HEK293T (cell line): Measurements from ENCODE around the gene STK24.
"Not testable (repeated sequence)": the region's sequence is repeated elsewhere in the genome, so short reads cannot be mapped to it uniquely, and the experiment has no call there.

Experiments used
- CTCF ChIA-PET: fragments of 350-600 bp; formaldehyde crosslinking; extraction: SDS; loops from one replicate; lab custom pipeline; 2021; ENCODE audit warnings: antibody characterized with exemption, inconsistent platforms; lab: Yijun Ruan, JAX
- POLR2A ChIA-PET: fragments of 350-600 bp; formaldehyde crosslinking; extraction: SDS; loops from one replicate; lab custom pipeline; 2020; ENCODE audit warnings: antibody characterized with exemption, inconsistent platforms; lab: Yijun Ruan, JAX
- DNase-seq: peaks from one replicate; pipeline ENCODE4 v3.0.0; 2012; ENCODE audit warnings: mixed read lengths; ENCODE audit errors: extremely low spot score
- ARNT ChIP-seq: fragments of 450-650 bp; IDR thresholded peaks from 2 replicates; pipeline ENCODE4 v1.6.1; 2017; ENCODE audit warnings: mild to moderate bottlenecking
- BHLHE40 ChIP-seq: fragments of 450-650 bp; IDR thresholded peaks from 2 replicates; pipeline ENCODE4 v1.6.1; 2016; ENCODE audit warnings: mild to moderate bottlenecking, moderate library complexity, borderline replicate concordance
- CTBP1 ChIP-seq: fragments of 450-650 bp; IDR thresholded peaks from 2 replicates; pipeline ENCODE4 v1.6.1; 2016; ENCODE audit warnings: borderline replicate concordance
- ELF4 ChIP-seq: fragments of 450-650 bp; IDR thresholded peaks from 2 replicates; pipeline ENCODE4 v1.6.1; 2017; ENCODE audit warnings: antibody characterized with exemption
- FOXA1 ChIP-seq: fragments of 450-650 bp; IDR thresholded peaks from 2 replicates; pipeline ENCODE4 v1.6.1; 2016; ENCODE audit warnings: mild to moderate bottlenecking
- FOXK2 ChIP-seq: fragments of 450-650 bp; IDR thresholded peaks from 2 replicates; pipeline ENCODE4 v1.6.1; 2016; ENCODE audit warnings: mild to moderate bottlenecking
- FOXM1 ChIP-seq: fragments of 450-650 bp; IDR thresholded peaks from 2 replicates; pipeline ENCODE4 v1.6.1; 2017; ENCODE audit warnings: mild to moderate bottlenecking, borderline replicate concordance
- HDGF ChIP-seq: fragments of 450-650 bp; IDR thresholded peaks from 2 replicates; pipeline ENCODE4 v1.6.1; 2017; ENCODE audit warnings: antibody characterized with exemption, borderline replicate concordance
- L3MBTL2 ChIP-seq: fragments of 450-650 bp; conservative IDR thresholded peaks from 2 replicates; pipeline ENCODE4 v1.6.1; 2016; ENCODE audit warnings: mild to moderate bottlenecking
- LEF1 ChIP-seq: fragments of 450-650 bp; IDR thresholded peaks from 2 replicates; pipeline ENCODE4 v1.6.1; 2017; ENCODE audit warnings: mild to moderate bottlenecking, borderline replicate concordance
- NFRKB ChIP-seq: fragments of 450-650 bp; IDR thresholded peaks from 2 replicates; pipeline ENCODE4 v1.6.1; 2016; ENCODE audit warnings: mild to moderate bottlenecking, moderate library complexity
- SP1 ChIP-seq: fragments of 450-650 bp; IDR thresholded peaks from 2 replicates; pipeline ENCODE4 v1.6.1; 2017
- SUZ12 ChIP-seq: fragments of 450-650 bp; IDR thresholded peaks from 2 replicates; pipeline ENCODE4 v1.6.1; 2016; ENCODE audit warnings: mild to moderate bottlenecking
- TARDBP ChIP-seq: fragments of 450-650 bp; IDR thresholded peaks from 2 replicates; pipeline ENCODE4 v1.6.1; 2016
- ZNF384 ChIP-seq: fragments of 450-650 bp; IDR thresholded peaks from 2 replicates; pipeline ENCODE4 v1.6.1; 2016
- TF ChIP-seq, protein P1 (sequence below): fragments of 450-650 bp; IDR thresholded peaks from 2 replicates; pipeline ENCODE4 v1.6.1; 2016

STK24 gene

DNA sequence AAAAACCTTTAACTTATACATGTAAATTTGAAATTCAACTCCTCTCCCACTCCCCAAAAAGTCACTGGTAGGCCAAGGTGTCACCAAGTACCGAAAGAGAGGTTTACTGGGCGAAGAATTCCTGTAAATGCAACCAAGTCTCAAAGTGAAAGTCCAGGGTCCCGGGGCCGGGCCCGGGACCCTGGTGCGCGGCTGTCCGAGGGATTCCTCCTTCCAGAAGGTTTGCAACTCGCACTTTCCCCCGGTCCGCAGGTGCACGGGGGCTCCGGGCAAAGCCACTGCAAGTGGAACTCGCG lies 1.1 kb downstream of the STK24 start:
- POLR2A ChIA-PET, result no interaction called here
- CTCF ChIA-PET, result no interaction called here
- TF ChIP-seq, protein P1, sequence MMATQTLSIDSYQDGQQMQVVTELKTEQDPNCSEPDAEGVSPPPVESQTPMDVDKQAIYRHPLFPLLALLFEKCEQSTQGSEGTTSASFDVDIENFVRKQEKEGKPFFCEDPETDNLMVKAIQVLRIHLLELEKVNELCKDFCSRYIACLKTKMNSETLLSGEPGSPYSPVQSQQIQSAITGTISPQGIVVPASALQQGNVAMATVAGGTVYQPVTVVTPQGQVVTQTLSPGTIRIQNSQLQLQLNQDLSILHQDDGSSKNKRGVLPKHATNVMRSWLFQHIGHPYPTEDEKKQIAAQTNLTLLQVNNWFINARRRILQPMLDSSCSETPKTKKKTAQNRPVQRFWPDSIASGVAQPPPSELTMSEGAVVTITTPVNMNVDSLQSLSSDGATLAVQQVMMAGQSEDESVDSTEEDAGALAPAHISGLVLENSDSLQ, result no peak
- no peak for TF ChIP-seq SUZ12
- TF ChIP-seq ZNF384, result no peak
- TF ChIP-seq SP1, result no peak
- TF ChIP-seq CTBP1, result no peak
- no peak for TF ChIP-seq LEF1
- no peak for TF ChIP-seq FOXK2
- no peak for TF ChIP-seq TARDBP
- no peak for DNase-seq

DNA sequence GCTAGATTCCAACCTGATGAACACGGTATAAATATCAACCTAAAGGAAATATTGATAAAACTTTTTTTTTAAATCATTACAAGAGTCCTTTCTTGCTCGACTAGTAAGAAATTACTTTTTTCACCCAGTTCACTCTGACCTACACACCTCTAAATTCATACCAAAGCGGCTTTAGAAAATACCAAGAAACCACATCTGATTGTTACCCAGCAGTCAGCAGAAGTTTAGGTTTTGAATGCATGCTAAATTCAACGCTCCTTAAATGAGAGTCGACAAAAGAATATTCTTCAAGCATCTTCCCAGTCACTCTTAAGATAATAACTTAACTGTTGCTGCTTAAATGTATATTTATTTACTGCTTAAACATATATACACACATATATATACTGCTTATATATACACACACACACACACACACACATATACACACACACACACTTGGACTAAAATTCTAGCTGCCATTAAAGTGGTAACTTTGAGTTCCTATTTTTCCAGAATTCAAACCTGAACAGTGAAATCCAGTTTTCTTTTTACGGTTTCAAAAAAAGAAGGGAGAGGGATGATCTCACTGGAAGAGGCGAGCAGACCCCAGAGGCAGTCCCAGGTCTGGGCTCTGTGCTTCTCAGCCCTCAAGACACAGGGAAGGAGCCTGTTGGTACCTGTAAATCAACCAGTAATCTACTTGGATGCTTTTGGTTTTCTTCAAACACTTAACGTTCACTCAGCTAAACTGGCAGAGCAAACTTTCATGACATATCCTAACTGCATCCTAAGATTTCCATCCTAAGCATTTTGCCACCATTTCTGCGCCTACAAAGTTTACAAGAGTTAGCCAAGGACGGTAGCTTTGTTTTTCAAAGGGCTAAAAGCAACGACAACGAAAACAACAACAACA lies 1.7 kb downstream of the STK24 start:
- ChIA-PET POLR2A (interaction anchor here (0.7 kb wide), 1 partner anchor 87 kb away, joined by 4 read pairs; no protein-coding TSS in a partner anchor), CTCF (no interaction called here)
- TF ChIP-seq ZNF384 (no peak), SP1 (no peak), ELF4 (no peak), ARNT (no peak), NFRKB (no peak), CTBP1 (no peak), BHLHE40 (no peak), FOXK2 (no peak), SUZ12 (no peak), L3MBTL2 (no peak), HDGF (no peak)
- TF ChIP-seq, protein P1, result no peak
- no peak for DNase-seq

DNA sequence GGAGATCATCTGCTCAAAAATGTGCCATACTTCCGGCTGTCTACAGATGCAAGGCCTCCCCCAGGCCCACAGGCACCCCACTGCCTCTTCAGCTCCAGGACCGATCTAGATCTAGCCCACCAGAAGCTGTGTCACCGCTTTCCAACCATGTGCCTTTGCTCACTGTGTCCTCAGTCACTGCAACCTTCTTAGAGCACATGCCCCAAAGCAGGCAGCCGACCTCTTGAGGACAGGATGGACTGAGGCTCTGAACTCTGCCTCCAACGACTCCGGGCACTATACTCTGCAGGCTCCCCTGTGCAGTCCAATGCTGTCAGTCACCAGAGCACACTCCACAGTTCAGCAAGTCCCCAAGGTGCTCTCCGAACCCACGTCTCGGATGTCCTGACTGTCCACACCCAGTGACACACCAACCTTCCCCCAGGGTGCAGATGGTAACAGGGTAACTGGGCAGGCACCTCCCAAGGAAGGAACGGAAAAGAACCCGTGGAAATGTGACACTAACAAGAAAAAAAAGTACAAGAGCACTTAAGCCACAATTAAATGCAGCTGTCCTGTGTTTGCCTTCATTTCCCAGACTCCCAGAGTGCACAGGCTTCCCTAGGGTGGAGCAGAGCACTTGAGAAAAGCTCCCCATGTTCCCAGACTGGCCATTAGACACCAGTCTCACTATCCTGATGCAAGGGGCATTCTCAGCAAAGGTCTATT lies 4.8 kb downstream of the STK24 start:
- no peak for DNase-seq
- POLR2A ChIA-PET, result interaction anchor here (0.7 kb wide), 1 partner anchor 10 kb away, joined by 3 read pairs; no protein-coding TSS in a partner anchor
- CTCF ChIA-PET, result interaction anchor here (0.7 kb wide), 1 partner anchor 21 kb away, joined by 3 read pairs; no protein-coding TSS in a partner anchor
- TF ChIP-seq ARNT, result no peak
- no peak; the same call in 1 of the 2 replicates for TF ChIP-seq L3MBTL2
- no peak for TF ChIP-seq FOXA1
- TF ChIP-seq FOXM1, result no peak
- no peak for TF ChIP-seq TARDBP
- no peak for TF ChIP-seq NFRKB
- TF ChIP-seq BHLHE40, result no peak
- TF ChIP-seq, protein P1, result peak; percentile 50; the same call in 1 of the 2 replicates
- TF ChIP-seq CTBP1, result no peak

DNA sequence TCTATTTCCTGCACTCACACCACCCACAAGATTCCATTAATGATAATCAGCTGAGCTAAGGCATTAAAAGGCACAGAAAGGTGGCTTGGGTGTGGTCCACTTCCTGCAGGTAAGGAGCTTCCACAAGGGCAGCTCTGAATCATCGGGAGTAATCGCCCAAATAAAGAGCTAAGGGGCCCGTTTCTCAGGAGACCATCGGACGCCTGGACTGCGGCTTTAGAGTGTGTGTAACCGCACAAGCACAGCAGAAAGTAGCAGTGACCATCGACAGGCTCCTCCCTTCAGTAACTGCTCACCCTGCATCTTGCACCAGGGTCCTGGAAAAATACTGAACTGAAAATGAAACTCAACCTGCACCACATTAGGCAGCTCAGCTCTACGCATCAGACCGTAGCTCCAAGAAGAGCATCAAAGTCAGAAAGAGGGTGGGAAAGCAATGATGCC lies 6.0 kb downstream of the STK24 start:
- CTCF ChIA-PET, result interaction anchor here (0.6 to 1.0 kb wide), 2 partner anchors 23 to 82 kb away, joined by 4 to 10 read pairs; no protein-coding TSS in a partner anchor
- no peak for DNase-seq
- POLR2A ChIA-PET, result interaction anchor here (1.4 kb wide), 1 partner anchor 11 kb away, joined by 4 read pairs; no protein-coding TSS in a partner anchor
- TF ChIP-seq HDGF (no peak), ZNF384 (no peak), NFRKB (no peak), LEF1 (no peak)

DNA sequence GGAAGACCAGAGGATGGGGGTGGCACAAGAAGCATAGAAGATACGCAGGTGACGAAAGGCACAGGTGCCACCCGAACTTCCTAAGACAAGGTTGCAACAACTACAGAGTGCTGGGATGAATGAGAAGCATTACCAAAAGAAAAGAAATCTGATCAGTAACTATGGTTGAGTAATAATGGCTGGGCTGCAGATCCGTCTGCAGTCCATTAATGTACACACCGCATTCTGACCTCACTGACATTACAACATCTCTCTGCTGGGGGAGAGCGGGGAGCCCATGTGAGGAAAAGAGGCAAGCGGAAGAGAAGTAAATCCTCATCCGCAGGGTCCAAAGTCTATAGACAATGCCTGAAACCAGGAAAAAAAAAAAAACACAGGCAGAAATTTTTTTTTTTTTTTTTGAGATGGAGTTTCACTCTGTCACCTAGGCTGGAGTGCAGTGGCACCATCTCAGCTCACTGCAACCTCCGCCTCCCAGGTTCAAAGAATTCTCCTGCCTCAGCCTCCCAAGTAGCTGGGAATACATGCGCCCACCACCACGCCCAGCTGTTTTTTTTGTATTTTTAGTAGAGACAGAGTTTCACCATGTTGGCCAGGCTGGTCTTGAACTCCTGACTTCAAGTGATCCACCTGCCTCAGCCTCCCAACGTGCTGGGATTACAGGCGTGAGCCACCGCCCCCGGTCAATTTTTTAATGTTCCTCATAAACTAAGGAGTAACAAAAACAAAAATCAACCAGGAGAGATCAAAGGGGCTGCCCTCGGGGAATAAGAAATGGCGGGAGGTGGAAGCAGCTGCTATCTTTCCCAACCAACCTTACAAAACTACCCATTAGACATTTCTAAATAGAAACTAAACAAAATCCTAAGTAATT lies 7.2 kb downstream of the STK24 start:
- peak; percentile 44 for TF ChIP-seq L3MBTL2
- POLR2A ChIA-PET, DNase-seq: not testable (repeated sequence)
- CTCF ChIA-PET, result interaction anchor here (0.6 to 1.0 kb wide), 2 partner anchors 15 to 83 kb away, joined by 3 to 5 read pairs; no protein-coding TSS in a partner anchor

DNA sequence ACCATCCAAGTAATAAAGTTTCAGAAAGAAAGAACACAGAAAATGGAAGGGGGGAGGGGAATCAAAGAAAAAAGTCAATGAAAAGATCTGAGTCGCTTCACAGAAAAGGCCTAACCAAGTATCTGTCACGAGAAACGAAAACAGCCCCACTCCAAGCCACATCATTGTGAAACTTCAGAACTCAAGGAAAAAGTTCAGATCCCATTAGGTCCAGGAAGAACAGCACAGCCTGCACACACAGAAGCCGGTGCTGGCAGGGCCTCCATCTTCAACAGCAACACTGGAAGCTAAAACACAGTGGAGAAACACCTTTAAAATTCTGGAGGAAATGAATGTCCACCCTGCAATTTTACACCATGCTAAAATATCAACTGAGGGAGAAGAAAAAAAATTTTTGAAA lies 8.0 kb downstream of the STK24 start:
- TF ChIP-seq HDGF, result no peak
- CTCF ChIA-PET, result no interaction called here
- DNase-seq, result no peak

More for the DNA sequence above, 8.0 kb downstream of the STK24 start:
- POLR2A ChIA-PET, result no interaction called here
